Osteoblast (primary cell): ENCODE measurements around the gene STON2. TPM values are rescaled to one million over a fixed set of nuclear protein-coding genes. Genes with fewer than 3 reads are reported as not detected.

Source experiments
- DNase-seq: peaks from one replicate; pipeline ENCODE4 v3.0.0; 2011; ENCODE audit warnings: low spot score, mixed read lengths; ENCODE audit not compliant: insufficient read length; ENCODE audit errors: missing footprints
- H2AFZ ChIP-seq: 2 replicates; pipeline ENCODE4 v1.6.0; 2011; ENCODE audit warnings: mild to moderate bottlenecking, low read length
- H3K27ac ChIP-seq: 2 replicates; pipeline ENCODE4 v1.5.1; 2011; ENCODE audit warnings: mild to moderate bottlenecking, low read depth, low read length, moderate library complexity
- H3K27me3 ChIP-seq: 2 replicates; pipeline ENCODE4 v1.6.0; 2012; ENCODE audit warnings: mild to moderate bottlenecking, control low read depth, inconsistent platforms, low read length, moderate library complexity; ENCODE audit not compliant: insufficient read depth
- H3K36me3 ChIP-seq: 2 replicates; pipeline ENCODE4 v1.5.1; 2011; ENCODE audit warnings: mild to moderate bottlenecking, low read length, control low read depth, moderate library complexity; ENCODE audit not compliant: insufficient read depth
- H3K4me1 ChIP-seq: 2 replicates; pipeline ENCODE4 v1.5.1; 2011; ENCODE audit warnings: mild to moderate bottlenecking, low read length, control low read depth, moderate library complexity; ENCODE audit not compliant: insufficient read depth
- H3K4me2 ChIP-seq: 2 replicates; pipeline ENCODE4 v1.6.0; 2011; ENCODE audit warnings: mild to moderate bottlenecking, low read length; ENCODE audit not compliant: insufficient read depth
- H3K4me3 ChIP-seq: fragments of 200-600 bp; sonication (generic); 3 replicates; pipeline ENCODE4 v1.5.1; 2012; ENCODE audit warnings: mild to moderate bottlenecking, low read length, inconsistent platforms; ENCODE audit not compliant: insufficient read depth
- H3K79me2 ChIP-seq: 2 replicates; pipeline ENCODE4 v1.6.0; 2012; ENCODE audit warnings: mild to moderate bottlenecking, low read length, control low read depth, inconsistent platforms; ENCODE audit not compliant: insufficient read depth
- H3K9me3 ChIP-seq: 2 replicates; pipeline ENCODE4 v1.5.1; 2011; ENCODE audit warnings: low read depth, low read length, control low read depth
- H4K20me1 ChIP-seq: 2 replicates; pipeline ENCODE4 v1.6.0; 2012; ENCODE audit warnings: mild to moderate bottlenecking, low read length, control low read depth; ENCODE audit not compliant: insufficient read depth
- CTCF ChIP-seq: IDR thresholded peaks from 2 replicates; pipeline ENCODE4 v1.5.1; 2011; ENCODE audit warnings: mild to moderate bottlenecking, low read depth, low read length, moderate library complexity; ENCODE audit errors: extremely low read depth
- small RNA-seq: library from RNA; depleted of rRNA; stranded (forward); fragments of <200 nt; gene quantifications from one replicate; pipeline ENCODE3, GENCODE V24; 2012
- total RNA-seq: library from RNA; depleted of rRNA; stranded (reverse); fragments of >200 nt; gene quantifications from 2 replicates; pipeline ENCODE4 v1.2.3, GENCODE V29; 2012

The STON2 gene
- total RNA-seq, 1 donor = 49.6 TPM

GRCh38 chr14:81219210-81219758 lies 180.8 kb downstream of the STON2 start:
- TF ChIP-seq CTCF = no peak
- H3K27me3 ChIP-seq = no peaks in the 10 kb centered on the region
- peaks cover 13% of the 10 kb centered on the region for H3K36me3 ChIP-seq
- peak overlapping the region; percentile 95 for H3K4me3 ChIP-seq
- peak overlapping the region; percentile 99 for H3K27ac ChIP-seq
- H3K9me3 ChIP-seq = no peaks in the 10 kb centered on the region
- peak; percentile 97 for DNase-seq
- H3K4me2 ChIP-seq = peak overlapping the region; percentile 96
- peaks cover 13% of the 10 kb centered on the region for H3K4me1 ChIP-seq
- H4K20me1 ChIP-seq = no peaks in the 10 kb centered on the region
- peak overlapping the region; percentile 81 for H2AFZ ChIP-seq
- peaks cover 50% of the 10 kb centered on the region for H3K79me2 ChIP-seq

- Histone ChIP-seq H3K4me2 (no peak overlapping the region), H2AFZ (no peak overlapping the region), H3K27ac (no peak overlapping the region), H3K79me2 (peaks cover 78% of the 10 kb centered on the region), H4K20me1 (peaks cover 12% of the 10 kb centered on the region), H3K9me3 (no peaks in the 10 kb centered on the region), H3K4me1 (no peaks in the 10 kb centered on the region), H3K27me3 (no peaks in the 10 kb centered on the region), H3K36me3 (peaks cover 30% of the 10 kb centered on the region), H3K4me3 (no peak overlapping the region)
- TF ChIP-seq CTCF = peak; percentile 59
- no peak for DNase-seq
Measured at GRCh38 chr14:81211844-81212243, 188.3 kb downstream of the STON2 start.

Small RNA genes lying within 50 kb of the gene (small RNA-seq; reads per million reads assigned to genes)
- gene DYNLL1P1 = not detected
- not detected for gene DYNLL1P2

Other genes with a start within 250 kb of the STON2 start
- gene GTF2A1, start 179.4 kb downstream of the STON2 start, total RNA-seq = 35.8 and 37.4 TPM in 2 replicates
- 132 and 151 TPM in 2 replicates for gene SEL1L, start 133.5 kb upstream of the STON2 start, total RNA-seq